Progenitor cell of endocrine pancreas (in vitro differentiated cells): ENCODE results near the gene SLC24A5. TPM values are rescaled to one million over a fixed set of nuclear protein-coding genes. Genes with fewer than 3 reads are reported as not detected.

Source experiments
- DNase-seq: peaks from one replicate; pipeline ENCODE4 v3.0.0; 2021; ENCODE audit warnings: low spot score; ENCODE audit not compliant: unreplicated experiment
- H3K27ac Mint-ChIP-seq: 2 replicates; pipeline ENCODE4 v1.8.0; 2021; ENCODE audit warnings: mild to moderate bottlenecking, moderate library complexity, mixed read lengths
- H3K27me3 Mint-ChIP-seq: 2 replicates; pipeline ENCODE4 v1.8.0; 2021; ENCODE audit warnings: mixed read lengths
- H3K36me3 Mint-ChIP-seq: 2 replicates; pipeline ENCODE4 v1.8.0; 2022; ENCODE audit warnings: mixed read lengths; ENCODE audit not compliant: insufficient read depth
- H3K4me1 Mint-ChIP-seq: 2 replicates; pipeline ENCODE4 v1.8.0; 2021; ENCODE audit warnings: low read depth, mixed read lengths
- H3K4me3 Mint-ChIP-seq: 2 replicates; pipeline ENCODE4 v1.8.0; 2021; ENCODE audit warnings: low read depth, mild to moderate bottlenecking, moderate library complexity, mixed read lengths
- H3K9me3 Mint-ChIP-seq: 2 replicates; pipeline ENCODE4 v1.8.0; 2021; ENCODE audit warnings: low read depth, mixed read lengths
- CTCF ChIP-seq: fragments of 200-600 bp; sonication (generic); IDR thresholded peaks from one replicate; pipeline ENCODE4 v1.5.0; 2021; ENCODE audit warnings: antibody characterized with exemption, mild to moderate bottlenecking; ENCODE audit not compliant: unreplicated experiment
- total RNA-seq: library from RNA; stranded (reverse); gene quantifications from 2 replicates; pipeline ENCODE4 v1.2.1, GENCODE V29; 2021

SLC24A5 gene
- total RNA-seq, 1 donor from 2014 or later: not detected

- no peak overlapping the region for H3K4me3 Mint-ChIP-seq
- no peak overlapping the region for H3K27ac Mint-ChIP-seq
Observed at GRCh38 chr15:48096813-48097212, 24.0 kb upstream of the SLC24A5 start.

GRCh38 chr15:48097264-48097663 lies 23.5 kb upstream of the SLC24A5 start:
- Mint-ChIP-seq H3K36me3 (no peaks in the 10 kb centered on the region), H3K4me1 (no peaks in the 10 kb centered on the region), H3K27ac (no peak overlapping the region), H3K9me3 (no peaks in the 10 kb centered on the region), H3K4me3 (no peak overlapping the region), H3K27me3 (peaks cover 2% of the 10 kb centered on the region)
- DNase-seq: no peak
- no peak for TF ChIP-seq CTCF

More at GRCh38 chr15:48096813-48097212, 24.0 kb upstream of the SLC24A5 start:
- peaks cover 2% of the 10 kb centered on the region for H3K27me3 Mint-ChIP-seq
- no peaks in the 10 kb centered on the region for H3K36me3 Mint-ChIP-seq
- DNase-seq: no peak
- no peaks in the 10 kb centered on the region for H3K9me3 Mint-ChIP-seq
- H3K4me1 Mint-ChIP-seq: no peaks in the 10 kb centered on the region
- no peak for TF ChIP-seq CTCF

- no peaks in the 10 kb centered on the region for H3K4me1 Mint-ChIP-seq
- peaks cover 5% of the 10 kb centered on the region for H3K27me3 Mint-ChIP-seq
- H3K36me3 Mint-ChIP-seq: no peaks in the 10 kb centered on the region
- no peak overlapping the region for H3K4me3 Mint-ChIP-seq
- no peak overlapping the region for H3K27ac Mint-ChIP-seq
- DNase-seq: no peak
- no peak for TF ChIP-seq CTCF
- H3K9me3 Mint-ChIP-seq: no peaks in the 10 kb centered on the region
Observed at GRCh38 chr15:48101376-48101961, 19.3 kb upstream of the SLC24A5 start.

- H3K4me3 Mint-ChIP-seq: no peak overlapping the region
- no peak overlapping the region for H3K27ac Mint-ChIP-seq
- H3K4me1 Mint-ChIP-seq: no peaks in the 10 kb centered on the region
- no peaks in the 10 kb centered on the region for H3K9me3 Mint-ChIP-seq
- no peaks in the 10 kb centered on the region for H3K36me3 Mint-ChIP-seq
- no peak for TF ChIP-seq CTCF
- DNase-seq: no peak
- peaks cover 11% of the 10 kb centered on the region for H3K27me3 Mint-ChIP-seq
Observed at GRCh38 chr15:48102167-48102566, 18.6 kb upstream of the SLC24A5 start.

GRCh38 chr15:48103647-48104046 lies 17.1 kb upstream of the SLC24A5 start:
- Mint-ChIP-seq H3K27ac (no peak overlapping the region), H3K36me3 (no peaks in the 10 kb centered on the region), H3K4me3 (no peak overlapping the region), H3K4me1 (no peaks in the 10 kb centered on the region), H3K9me3 (no peaks in the 10 kb centered on the region), H3K27me3 (peaks cover 18% of the 10 kb centered on the region)
- DNase-seq: no peak
- TF ChIP-seq CTCF: no peak
